HG03469 (cell line): ENCODE data around the gene FAM168A.

Experiments used
- ATAC-seq: cut with Tn5 transposase; IDR thresholded peaks from one replicate; pipeline ENCODE4 v1.9.1; 2021; ENCODE audit warnings: mild to moderate bottlenecking, moderate library complexity, moderate number of reproducible peaks; ENCODE audit not compliant: unreplicated experiment

Gene FAM168A, protein sequence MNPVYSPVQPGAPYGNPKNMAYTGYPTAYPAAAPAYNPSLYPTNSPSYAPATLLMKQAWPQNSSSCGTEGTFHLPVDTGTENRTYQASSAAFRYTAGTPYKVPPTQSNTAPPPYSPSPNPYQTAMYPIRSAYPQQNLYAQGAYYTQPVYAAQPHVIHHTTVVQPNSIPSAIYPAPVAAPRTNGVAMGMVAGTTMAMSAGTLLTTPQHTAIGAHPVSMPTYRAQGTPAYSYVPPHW

DNA sequence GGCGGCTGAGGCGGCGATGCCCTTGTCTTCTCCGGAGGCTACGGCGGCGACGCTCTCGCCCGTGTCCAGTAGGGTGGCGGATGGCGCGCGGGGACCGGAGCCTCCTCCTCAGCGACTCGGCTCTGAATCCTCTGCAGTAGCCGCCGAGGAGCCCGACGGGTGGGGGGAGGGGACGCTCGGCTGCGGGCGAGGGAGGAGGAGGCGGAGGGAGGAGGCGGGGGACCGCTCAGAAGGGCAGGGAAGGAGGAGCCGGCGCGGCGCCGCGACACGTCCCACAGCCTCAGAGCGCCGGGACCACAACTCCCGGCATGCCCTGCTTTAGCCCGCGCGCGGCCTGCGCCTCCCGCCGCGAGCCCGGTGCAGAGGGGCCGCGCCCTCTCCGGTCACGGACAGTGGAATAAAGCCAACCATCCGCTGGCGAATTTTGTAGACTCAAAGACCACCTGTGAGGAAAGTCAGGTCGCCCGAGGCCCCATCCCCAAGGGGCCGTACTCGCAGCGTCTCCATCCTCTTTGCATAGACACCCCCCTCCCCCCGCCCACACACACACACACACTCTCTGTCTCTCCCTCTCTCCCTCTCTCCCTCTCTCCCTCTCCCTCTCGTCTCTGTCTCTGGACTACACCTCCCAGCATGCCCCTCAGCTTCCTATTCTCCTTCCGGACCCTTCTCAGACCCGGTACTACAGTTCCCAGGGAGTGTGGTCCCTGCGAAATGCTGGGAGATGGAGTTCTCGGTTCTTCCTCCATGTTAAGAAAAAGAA, at the start of gene FAM168A:
Gene FAM168A, minus strand, starts transcription at position 157 of the 763 bp plus-strand sequence. CDS start 129,638 bp downstream, outside the sequence.
- ATAC-seq, result peak; percentile 75

DNA sequence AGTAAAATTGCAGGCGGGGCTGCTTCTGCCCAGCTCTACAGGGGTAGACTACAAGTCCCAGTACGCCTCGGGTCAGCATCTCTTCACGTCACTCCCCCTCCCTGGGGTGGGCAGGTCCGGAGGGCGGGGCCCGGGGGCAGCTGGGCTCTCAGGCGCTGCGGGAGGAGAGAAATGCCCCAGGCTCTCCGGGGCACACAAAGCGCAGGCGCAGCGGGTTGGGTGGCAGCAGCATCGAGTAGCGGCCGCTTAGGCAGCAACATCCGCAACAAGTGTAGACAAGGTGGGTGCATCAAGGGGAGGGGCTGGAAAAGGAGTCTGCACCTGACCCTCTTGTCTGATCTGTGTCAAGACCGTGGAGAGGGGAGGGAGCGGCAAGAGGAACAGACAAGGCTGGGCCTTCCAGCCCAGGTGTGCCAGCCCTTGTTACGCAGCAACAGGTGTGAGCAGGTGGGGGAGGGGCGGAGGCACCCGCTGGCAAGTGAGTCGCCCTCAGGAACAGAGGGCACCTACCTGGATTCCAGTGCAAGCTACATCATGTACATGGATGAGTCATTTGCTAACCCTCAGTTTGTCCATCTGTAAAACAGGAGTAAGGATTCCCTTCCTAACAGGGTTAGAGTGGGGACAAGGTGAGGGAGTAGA, 49.7 kb upstream of the FAM168A start:
- peak; percentile 56 for ATAC-seq

DNA sequence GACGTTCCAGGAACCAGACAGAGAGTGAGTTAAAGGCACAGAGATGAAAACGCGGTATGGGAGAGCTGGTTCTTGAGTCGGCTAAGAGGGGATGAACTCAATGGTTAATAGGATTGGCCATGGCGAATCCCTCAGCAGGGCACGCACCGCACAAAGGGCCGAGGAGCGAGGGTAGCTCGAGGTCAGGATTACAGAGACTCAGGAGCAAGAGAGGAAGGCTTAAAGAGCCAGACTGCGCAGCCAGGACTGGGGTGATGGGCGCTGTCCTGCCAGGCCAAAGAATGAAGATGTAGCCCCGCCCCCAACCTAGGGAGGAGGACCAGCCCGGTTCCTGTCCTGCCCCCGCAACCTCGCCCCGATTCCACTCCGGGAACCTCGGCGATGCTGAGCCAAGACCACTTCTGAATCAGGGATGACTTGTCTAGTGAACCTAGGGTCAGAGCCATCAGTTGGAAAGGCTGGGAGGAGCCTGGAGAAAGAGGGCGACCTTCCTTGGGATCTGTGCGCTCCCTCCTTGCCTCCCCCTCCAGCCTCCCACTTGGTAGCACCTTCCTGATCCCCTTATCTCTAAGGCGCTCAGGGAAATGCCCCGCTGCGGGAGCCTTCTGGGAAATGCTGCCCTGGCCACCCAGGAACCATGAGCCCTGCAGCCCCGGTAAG, 48.2 kb upstream of the FAM168A start, which contains the start of gene PLEKHB1:
Gene PLEKHB1, plus strand, starts transcription at position 610 of the 660 bp plus-strand sequence. Its CDS starts 28 bp downstream, at position 638.
- ATAC-seq, result no peak

DNA sequence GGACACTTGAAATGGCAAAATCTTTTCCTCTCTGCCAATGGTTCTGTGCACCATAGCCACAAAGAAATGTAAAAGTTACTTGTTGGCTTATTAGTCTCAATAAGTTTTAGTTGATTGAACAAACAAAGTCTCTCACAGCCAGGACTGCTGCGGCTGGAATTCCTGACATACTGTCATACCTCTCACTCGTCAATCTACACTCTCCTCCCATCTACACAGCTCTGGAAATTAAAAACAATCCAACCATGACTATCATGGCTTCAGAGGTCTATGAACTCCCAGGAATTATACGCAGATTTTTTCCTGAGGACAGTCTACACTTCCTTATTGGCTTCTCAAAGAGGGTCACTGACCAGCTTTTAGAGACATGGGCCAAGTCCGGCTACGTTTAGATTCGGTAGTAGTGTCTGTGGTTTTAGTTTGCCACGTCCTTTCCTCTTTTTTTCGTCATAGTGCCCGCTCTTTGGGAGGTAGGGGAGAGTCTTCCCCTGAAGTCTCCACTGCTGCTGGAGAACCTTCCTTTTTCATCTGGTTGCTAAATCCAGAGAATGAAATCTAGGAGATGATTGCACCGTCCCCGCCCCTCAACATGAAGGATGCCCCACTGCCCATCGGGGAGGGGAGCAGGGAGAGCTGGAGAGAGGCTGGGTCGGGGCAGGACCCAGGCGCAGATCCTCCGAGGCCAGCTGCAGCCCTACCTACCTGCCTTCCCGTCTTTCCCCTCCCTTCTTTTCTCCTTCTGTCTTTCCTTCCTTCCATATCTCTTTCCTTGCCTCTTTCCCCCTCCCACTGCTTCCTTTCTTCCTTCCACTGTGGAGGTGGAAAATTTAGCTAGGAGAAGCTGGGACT, 47.4 kb upstream of the FAM168A start:
- ATAC-seq, result no peak

DNA sequence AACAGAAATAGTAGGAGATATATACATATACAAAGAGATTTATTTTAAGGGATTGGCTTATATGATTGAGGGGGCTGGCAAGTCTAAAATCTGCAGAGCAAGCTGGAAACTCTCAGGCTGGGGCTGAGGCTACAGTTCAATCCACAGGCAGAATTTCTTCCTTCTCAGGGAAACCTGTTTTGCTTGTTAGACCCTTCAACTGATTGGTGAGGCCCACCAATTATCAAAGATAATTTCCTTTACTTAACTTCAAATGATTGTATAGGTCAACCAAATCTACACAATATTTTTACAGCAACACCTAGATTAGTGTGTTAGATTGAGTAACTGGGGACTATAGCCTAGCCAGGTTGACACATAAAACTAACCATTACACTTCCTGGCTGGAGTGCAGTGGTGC, 43.8 kb upstream of the FAM168A start:
- ATAC-seq, result no peak

DNA sequence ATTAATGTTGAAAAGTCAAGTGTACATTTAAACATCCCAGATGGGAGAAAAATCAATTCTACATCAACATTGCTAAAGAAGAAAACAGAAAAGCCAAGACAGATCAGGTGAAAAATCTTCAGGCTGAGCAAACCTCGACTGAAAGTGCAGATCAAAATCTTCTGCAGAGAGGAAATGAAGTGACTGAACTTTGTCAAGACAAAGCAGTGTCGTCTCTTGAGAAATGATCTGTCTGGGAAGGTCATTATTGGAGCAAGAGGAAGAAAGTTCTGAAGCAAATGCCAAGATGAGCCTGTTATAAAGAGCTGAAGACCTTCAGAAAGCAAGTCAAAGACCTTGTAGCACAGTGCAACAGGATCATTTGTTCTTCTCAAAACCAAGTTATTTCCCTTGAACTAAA, 42.7 kb upstream of the FAM168A start:
- ATAC-seq, result no peak

DNA sequence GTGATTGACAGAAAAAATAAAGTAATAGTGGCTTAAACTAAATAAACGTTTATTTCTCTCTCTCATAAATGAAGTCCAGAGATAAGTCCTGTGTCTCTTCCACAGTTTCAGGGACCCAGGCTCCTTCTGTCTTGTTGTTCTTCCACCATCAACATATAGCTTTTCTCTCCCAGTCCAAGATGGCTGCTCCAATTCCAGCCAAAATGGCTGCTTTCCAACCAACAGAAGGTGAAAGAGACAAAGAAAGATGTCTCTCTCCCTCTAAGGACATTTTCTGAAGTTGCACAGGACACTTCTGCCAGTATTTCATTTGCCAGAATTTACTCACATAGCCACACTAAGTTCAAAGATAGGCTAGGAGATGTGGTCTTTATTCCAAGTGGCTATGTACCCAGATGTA, 39.1 kb upstream of the FAM168A start:
- no peak for ATAC-seq

DNA sequence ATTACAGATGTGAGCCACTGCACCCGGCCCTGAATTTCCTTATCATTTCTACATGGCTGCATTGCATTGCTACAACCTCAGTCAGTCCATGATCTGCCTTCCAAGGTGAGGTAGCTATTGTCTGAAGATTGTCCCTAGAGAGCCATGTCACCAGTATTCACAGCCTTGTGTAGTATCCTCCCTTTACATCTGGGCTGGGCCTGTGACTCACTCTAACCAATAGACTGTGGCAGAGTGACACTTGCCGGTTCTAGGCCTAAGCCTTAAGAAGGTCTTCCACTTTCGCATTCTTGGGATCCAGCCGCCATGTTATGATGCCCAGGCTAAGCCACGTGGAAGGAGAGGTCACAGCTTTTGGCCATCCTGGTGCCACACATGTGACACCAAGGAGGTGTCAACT, 38.3 kb upstream of the FAM168A start:
- no peak for ATAC-seq

DNA sequence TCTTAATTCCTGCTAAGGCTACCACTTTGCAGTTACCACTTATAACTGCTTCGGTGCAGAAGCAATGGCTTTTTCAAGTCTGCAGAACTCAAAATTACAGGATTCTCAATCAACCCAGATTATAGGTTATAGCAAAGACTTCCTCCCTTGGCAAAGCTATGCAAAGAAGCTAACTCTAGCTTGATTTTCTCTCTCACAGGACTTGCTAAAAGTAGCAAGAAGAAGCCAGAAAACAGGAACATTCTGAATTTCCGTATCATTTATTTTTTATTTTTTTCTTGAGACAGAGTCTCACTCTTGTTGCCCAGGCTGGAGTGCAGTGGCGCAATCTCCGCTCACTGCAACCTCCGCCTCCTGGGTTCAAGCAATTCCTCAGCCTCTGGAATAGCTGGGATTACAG, 37.8 kb upstream of the FAM168A start:
- ATAC-seq, result no peak

DNA sequence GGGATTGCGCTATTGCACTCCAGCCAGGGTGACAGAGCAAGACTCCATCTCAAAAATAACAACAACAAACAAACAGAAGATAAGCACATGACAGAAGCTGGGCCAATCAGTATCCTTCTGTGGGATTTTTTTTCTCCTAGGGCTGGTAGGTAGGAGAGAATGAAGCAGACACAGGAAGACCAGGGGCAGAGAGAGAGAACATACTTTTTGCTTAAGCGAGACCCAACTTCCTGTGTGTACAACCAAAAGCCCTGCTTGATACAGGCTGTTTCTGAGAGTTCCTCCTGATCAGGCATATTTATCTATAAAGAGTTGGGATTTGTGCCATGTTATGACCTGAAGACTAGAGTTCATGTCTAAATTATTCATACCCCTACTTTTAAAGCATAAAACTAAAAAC, 36.1 kb upstream of the FAM168A start:
- ATAC-seq, result no peak

DNA sequence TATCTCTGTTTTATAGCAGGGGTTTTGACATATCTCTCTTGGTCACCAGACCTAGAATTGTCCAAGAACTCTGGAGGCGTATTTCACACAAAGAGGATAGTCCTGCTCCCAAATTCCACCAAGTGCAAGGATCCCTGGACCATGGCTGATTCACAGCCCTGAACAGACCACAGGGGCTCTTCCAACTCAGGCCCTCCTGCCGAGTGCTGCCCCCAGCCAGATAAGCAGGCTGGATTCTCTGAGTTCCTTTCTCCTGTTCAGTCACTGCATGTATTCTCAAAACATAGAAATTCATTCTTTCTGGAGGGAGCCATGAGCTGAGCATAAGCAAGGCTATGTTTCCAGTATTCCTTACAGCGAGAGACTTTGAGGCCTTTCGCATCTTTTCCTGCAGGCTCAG, 35.1 kb upstream of the FAM168A start:
- no peak for ATAC-seq

DNA sequence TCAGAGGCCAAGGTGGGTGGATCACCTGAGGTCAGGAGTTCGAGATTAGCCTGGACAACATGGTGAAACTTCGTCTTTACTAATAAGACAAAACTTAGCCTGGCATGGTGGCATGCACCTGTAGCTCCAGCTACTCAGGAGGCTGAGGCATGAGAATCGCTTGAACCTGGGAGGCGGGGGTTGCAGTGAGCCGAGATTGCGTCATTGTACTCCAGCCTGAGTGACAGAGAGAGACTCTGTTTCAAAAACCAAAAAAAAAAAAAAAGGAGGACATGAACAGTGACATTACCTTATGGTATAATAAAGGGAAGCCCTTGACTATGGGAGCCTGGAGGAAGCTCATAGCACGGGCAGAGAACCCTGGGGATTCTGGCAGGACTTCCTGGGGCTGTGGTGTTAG, 32.0 kb upstream of the FAM168A start:
- ATAC-seq, result no peak

DNA sequence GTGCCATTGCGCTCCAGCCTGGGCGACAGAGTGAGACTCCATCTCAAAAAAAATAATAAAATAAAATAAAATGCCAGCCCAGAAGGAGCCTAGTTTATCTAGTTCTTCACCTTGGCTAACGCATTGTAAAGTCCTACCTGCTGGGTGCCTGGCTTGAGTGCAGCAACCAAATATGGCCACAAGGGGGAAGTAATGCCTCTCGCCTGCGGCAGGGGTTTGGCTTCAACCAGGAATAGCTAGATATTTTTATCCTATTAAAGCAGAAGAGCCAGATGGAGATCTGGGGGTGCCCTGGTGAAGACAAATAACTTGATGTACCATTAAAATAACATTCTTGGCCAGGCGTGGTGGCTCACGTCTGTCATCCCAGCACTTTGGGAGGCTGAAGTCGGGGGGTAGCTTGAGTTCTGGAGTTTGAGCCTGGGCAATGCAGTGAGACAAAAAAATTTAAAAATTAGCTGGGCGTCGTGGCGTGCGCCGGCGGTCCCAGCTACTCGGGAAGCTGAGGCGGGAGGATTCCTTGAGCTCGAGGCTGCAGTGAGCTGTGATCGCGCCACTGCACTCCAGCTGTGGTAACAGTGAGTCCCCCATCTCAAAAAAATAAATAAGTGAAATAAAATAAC, 27.9 kb upstream of the FAM168A start:
- ATAC-seq, result no peak

DNA sequence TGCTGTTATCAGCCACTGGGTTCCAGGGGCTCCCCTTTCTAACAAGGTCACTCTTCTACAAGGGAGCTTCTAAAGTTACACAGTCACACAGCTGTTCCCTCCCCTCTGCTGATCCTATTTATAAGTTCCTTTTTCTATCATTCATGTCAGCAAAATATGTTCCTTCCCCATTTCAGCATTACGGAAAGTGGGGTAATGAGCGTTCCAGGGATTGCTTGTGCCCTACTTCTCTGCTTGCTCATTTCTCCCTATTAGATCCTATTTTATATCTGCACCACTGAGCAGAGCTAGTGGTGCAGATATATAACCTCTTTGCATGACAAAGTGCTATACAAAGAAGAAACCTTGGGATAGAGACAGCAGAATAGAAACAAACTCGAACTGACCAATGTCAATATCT, 25.8 kb upstream of the FAM168A start:
- ATAC-seq, result no peak

DNA sequence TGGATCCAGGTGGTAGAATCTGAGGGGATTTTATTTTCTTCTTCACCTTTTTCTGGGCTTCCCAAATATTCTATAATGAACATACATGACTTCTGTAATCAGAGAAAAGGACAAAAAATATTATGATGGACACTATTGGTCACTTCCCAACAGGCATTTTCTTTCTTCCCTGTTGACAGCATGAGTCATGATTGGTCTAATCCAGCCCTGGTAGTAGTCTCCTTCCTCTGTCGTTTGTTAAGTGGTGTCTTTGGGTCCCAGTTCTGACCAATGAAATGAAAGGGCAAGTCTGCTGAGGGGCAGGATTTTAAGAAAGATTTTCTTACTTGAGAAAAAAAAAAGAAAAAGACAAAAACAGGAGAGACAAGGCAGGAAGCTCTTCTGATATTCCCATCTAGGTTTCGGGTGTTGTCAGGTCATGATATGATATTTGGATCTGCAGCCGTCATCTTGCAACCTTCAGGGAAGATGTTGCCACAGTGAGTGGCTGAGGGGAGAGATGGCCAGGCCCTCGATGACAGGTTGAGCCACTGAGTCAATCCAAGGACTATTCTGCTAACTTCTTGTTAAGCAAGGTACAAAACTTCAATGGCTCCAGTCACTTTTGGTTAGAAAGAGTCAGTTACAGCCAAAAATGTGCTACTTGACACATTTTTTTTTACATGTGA, 25.1 kb upstream of the FAM168A start:
- no peak for ATAC-seq

DNA sequence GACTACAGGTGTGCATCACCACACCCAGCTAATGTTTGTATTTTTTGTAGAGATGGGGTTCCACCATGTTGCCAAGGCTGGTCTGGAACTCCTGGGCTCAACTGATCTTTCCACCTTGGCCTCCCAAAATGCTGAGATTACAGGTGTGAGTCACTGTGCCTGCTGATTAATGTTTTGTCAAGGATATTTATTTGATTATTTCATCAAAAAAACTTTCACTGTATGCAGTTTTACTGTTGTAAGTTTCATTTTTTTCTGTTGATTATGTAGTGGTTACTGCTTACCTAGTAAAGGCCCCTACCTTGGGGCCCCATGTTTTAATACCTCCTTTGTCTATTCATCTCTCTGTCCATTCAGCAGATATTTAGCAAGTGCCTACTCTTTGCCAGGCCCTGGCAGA, 16.7 kb upstream of the FAM168A start:
- ATAC-seq, result no peak

DNA sequence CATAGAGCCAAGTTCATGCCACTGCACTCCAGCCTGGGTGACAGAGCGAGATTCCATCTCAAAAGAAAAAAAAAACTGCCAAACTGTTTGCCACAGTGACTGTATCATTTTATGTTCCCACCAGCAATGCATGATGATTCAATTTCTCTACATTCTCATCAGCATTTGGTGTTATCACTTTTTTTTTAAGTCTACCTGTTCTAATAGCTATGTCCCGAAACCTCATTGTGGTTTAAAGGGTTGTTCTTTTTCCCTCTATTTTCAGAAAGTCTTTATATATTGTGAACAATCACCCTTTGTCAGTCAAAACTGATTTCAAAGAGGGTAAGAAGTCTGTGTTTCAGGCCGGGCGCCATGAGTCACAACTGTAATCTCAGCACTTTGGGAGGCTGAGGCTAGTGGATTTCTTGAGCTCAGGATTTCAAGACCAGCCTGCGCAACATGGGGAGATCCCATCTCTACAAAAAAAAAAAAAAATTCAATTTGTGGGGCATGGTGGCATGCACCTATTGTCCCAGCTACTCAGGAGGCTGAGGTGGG, 14.8 kb upstream of the FAM168A start:
- ATAC-seq, result no peak

DNA sequence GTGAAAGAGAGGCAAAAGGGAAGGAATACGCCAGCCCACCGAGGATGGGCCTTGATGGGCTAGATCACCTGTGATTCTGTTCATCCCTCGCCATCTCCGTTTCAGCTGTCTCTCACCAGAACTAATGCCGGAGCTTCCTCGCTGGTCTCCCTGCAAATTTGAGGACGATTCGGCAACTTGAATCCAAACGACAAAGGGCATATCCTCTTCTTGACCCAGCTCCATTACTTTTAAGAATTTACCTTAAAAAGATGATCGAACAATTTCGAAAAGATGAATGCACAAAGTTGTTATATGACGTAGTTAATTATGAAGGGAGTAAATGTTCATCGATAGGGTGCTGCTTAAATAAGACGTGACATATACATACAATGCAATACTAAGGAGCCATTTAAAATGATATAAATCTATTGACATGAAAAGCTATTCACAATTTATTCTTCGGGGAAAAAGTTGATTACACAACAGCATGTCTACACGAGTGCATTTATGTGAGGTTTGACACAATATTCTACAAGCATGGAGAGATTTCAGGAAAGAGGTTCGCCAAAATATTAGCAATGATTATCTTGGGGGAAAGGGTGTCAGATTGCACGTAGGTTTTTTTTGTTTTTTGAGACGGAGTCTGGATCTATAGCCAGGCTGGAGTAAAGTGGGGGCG, 937 bp upstream of the FAM168A start:
- no peak for ATAC-seq
